DOHH2 (cell line): ENCODE measurements around the gene OR51E2.

Experiments used
- H3F3A ChIP-seq: fragments of 200-600 bp; sonication (generic), shearing (Covaris generic); 2 replicates; pipeline ENCODE4 v1.6.0; 2016; ENCODE audit warnings: antibody characterized with exemption, mild to moderate bottlenecking; ENCODE audit not compliant: control insufficient read depth, insufficient read depth
- H3K27ac ChIP-seq: fragments of 200-600 bp; sonication (generic); 2 replicates; pipeline ENCODE4 v1.5.1; 2014; ENCODE audit warnings: low read depth, mild to moderate bottlenecking, low read length, moderate library complexity
- H3K27me3 ChIP-seq: fragments of 200-600 bp; sonication (generic); 2 replicates; pipeline ENCODE4 v1.6.1; 2014; ENCODE audit warnings: mild to moderate bottlenecking, low read length, mixed read lengths; ENCODE audit not compliant: control insufficient read depth
- H3K36me3 ChIP-seq: fragments of 200-600 bp; sonication (generic); 2 replicates; pipeline ENCODE4 v1.6.1; 2014; ENCODE audit warnings: mild to moderate bottlenecking, low read length, moderate library complexity, mixed read lengths; ENCODE audit not compliant: control insufficient read depth
- H3K4me1 ChIP-seq: fragments of 200-600 bp; sonication (generic); 2 replicates; pipeline ENCODE4 v1.6.1; 2014; ENCODE audit warnings: mild to moderate bottlenecking, low read length, mixed read lengths; ENCODE audit not compliant: control insufficient read depth
- H3K4me2 ChIP-seq: fragments of 200-600 bp; sonication (generic); 2 replicates; pipeline ENCODE4 v1.6.0; 2014; ENCODE audit warnings: mild to moderate bottlenecking, low read length, moderate library complexity
- H3K4me3 ChIP-seq: fragments of 200-600 bp; sonication (generic); 2 replicates; pipeline ENCODE4 v1.5.1; 2014; ENCODE audit warnings: mild to moderate bottlenecking, low read length, mixed read lengths
- H3K79me2 ChIP-seq: fragments of 200-600 bp; sonication (generic); 2 replicates; pipeline ENCODE4 v1.6.1; 2014; ENCODE audit warnings: mild to moderate bottlenecking, low read length, mixed read lengths; ENCODE audit not compliant: control insufficient read depth
- H3K9me2 ChIP-seq: fragments of 200-600 bp; sonication (generic); replicated peaks from 2 replicates; pipeline ENCODE4 v1.6.1; 2014; ENCODE audit warnings: mild to moderate bottlenecking, low read length, mixed read lengths; ENCODE audit not compliant: control insufficient read depth
- H3K9me3 ChIP-seq: fragments of 200-600 bp; sonication (generic); 2 replicates; pipeline ENCODE4 v1.6.1; 2014; ENCODE audit warnings: antibody characterized with exemption, low read length, mixed read lengths; ENCODE audit not compliant: control insufficient read depth, insufficient read depth
- H4K20me1 ChIP-seq: fragments of 200-600 bp; sonication (generic); 2 replicates; pipeline ENCODE4 v1.6.0; 2014; ENCODE audit warnings: low read depth, mild to moderate bottlenecking, antibody characterized with exemption, low read length, moderate library complexity; ENCODE audit not compliant: control insufficient read depth, insufficient read depth
- EZH2phosphoT487 ChIP-seq: fragments of 200-600 bp; sonication (generic); IDR thresholded peaks from 2 replicates; pipeline ENCODE4 v1.6.1; 2017; ENCODE audit warnings: borderline replicate concordance, mild to moderate bottlenecking, antibody characterized with exemption, low read length, moderate library complexity, mixed read lengths
- TF ChIP-seq, protein P1 (sequence below): fragments of 200-600 bp; sonication (generic); IDR thresholded peaks from one replicate; pipeline ENCODE4 v1.5.1; 2014; ENCODE audit warnings: antibody characterized with exemption, mild to moderate bottlenecking, low read depth, low read length; ENCODE audit not compliant: poor library complexity, severe bottlenecking

Gene OR51E2

DNA sequence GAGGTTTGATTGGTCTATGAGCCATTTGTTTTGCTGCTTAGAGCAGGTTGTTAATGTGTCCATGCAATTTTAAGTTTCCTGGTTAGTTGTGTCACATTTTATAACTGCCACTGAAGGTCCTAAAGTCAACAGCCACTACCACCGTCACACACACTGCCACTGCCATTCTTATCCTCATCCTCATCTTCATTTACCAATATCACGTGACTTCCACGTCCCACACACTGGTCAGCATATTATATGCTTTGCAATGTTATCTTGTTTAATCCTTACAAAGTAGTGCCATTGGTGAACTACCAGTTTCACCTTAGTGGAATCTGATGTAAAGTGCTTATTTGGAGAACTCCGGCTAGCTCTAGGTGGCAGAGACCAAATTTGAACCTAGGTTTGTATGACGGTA lies 16.6 kb upstream of the OR51E2 start:
- Histone ChIP-seq H3K79me2 (no peaks in the 10 kb centered on the region), H3K27me3 (no peaks in the 10 kb centered on the region), H3K9me3 (no peaks in the 10 kb centered on the region), H3K36me3 (no peaks in the 10 kb centered on the region), H4K20me1 (no peaks in the 10 kb centered on the region), H3K9me2 (no peaks in the 10 kb centered on the region), H3K27ac (no peak overlapping the region), H3F3A (no peaks in the 10 kb centered on the region), H3K4me3 (no peak overlapping the region), H3K4me1 (no peaks in the 10 kb centered on the region), H3K4me2 (no peak overlapping the region)
- TF ChIP-seq, protein P1, sequence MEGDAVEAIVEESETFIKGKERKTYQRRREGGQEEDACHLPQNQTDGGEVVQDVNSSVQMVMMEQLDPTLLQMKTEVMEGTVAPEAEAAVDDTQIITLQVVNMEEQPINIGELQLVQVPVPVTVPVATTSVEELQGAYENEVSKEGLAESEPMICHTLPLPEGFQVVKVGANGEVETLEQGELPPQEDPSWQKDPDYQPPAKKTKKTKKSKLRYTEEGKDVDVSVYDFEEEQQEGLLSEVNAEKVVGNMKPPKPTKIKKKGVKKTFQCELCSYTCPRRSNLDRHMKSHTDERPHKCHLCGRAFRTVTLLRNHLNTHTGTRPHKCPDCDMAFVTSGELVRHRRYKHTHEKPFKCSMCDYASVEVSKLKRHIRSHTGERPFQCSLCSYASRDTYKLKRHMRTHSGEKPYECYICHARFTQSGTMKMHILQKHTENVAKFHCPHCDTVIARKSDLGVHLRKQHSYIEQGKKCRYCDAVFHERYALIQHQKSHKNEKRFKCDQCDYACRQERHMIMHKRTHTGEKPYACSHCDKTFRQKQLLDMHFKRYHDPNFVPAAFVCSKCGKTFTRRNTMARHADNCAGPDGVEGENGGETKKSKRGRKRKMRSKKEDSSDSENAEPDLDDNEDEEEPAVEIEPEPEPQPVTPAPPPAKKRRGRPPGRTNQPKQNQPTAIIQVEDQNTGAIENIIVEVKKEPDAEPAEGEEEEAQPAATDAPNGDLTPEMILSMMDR = no peak
- TF ChIP-seq EZH2phosphoT487 = no peak

- no peaks in the 10 kb centered on the region for H3K9me3 ChIP-seq
- no peaks in the 10 kb centered on the region for H3F3A ChIP-seq
- H3K79me2 ChIP-seq = no peaks in the 10 kb centered on the region
- no peaks in the 10 kb centered on the region for H3K9me2 ChIP-seq
- no peak overlapping the region for H3K4me3 ChIP-seq
- no peak overlapping the region for H3K27ac ChIP-seq
- TF ChIP-seq EZH2phosphoT487 = no peak
- TF ChIP-seq, protein P1 = no peak
- H3K36me3 ChIP-seq = no peaks in the 10 kb centered on the region
- H3K4me2 ChIP-seq = no peak overlapping the region
- H3K4me1 ChIP-seq = no peaks in the 10 kb centered on the region
- no peaks in the 10 kb centered on the region for H4K20me1 ChIP-seq
- no peaks in the 10 kb centered on the region for H3K27me3 ChIP-seq
These were observed 15.6 kb upstream of the OR51E2 start for GRCh38 chr11:4713241-4713640.

- H3K9me3 ChIP-seq = no peaks in the 10 kb centered on the region
- H3K27me3 ChIP-seq = no peaks in the 10 kb centered on the region
- no peaks in the 10 kb centered on the region for H4K20me1 ChIP-seq
- H3F3A ChIP-seq = no peaks in the 10 kb centered on the region
- no peak overlapping the region for H3K4me2 ChIP-seq
- H3K4me1 ChIP-seq = no peaks in the 10 kb centered on the region
- H3K4me3 ChIP-seq = no peak overlapping the region
- H3K27ac ChIP-seq = no peak overlapping the region
- no peaks in the 10 kb centered on the region for H3K36me3 ChIP-seq
- H3K79me2 ChIP-seq = no peaks in the 10 kb centered on the region
- no peak for TF ChIP-seq EZH2phosphoT487
- TF ChIP-seq, protein P1 = no peak
- no peaks in the 10 kb centered on the region for H3K9me2 ChIP-seq
These were observed 7.2 kb upstream of the OR51E2 start for GRCh38 chr11:4704790-4705334.
